Measurements from ENCODE around the gene FGF8.
"Not testable (repeated sequence)": the region's sequence is repeated elsewhere in the genome, so short reads cannot be mapped to it uniquely, and the experiment has no call there.

The FGF8 gene, protein sequence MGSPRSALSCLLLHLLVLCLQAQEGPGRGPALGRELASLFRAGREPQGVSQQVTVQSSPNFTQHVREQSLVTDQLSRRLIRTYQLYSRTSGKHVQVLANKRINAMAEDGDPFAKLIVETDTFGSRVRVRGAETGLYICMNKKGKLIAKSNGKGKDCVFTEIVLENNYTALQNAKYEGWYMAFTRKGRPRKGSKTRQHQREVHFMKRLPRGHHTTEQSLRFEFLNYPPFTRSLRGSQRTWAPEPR

DNA sequence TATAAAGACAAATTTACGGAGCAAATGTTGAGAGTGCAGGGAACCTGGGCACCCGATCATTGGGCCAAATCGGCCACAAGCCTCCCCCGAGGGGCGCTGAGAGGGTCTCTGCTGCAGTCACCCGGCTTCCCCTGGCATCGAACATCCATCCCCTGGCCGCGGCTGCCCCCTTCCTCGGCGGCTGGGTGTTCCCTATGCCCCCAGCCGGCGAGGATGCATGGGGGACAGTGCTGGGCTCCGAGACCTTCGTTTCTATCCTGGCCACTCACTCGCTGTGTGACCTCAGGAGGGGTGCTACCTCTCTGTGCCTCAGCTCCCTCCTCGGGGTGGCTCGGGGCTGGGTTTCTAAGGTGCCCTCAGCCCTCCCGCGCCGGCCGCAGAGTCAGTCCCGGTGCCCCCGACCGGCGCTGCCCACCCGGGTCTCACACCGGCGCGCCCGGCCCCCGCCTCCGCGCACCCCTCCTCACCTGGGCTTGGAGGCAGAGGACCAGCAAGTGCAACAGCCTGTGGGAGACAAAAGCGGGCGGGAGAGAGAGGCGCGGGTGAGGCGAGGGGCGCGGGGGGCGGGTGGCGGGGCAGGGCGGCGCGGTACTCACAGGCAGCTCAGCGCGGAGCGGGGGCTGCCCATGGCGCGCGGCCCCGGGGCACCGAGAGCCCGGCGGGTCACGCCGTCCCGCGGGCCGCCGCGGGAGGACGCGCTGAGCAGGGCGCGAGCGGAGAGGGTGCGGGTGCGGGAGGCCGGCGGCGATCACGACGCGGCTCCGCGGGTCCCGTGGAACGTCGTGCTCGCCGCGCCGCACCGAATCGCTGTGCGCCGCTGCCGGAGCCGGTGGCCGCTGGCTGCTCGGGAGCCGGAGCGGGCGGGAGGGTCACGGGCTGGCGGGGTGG, at the start of gene FGF8:
Gene FGF8, minus strand, starts transcription at position 842 of the 888 bp plus-strand sequence. Its CDS starts 214 bp downstream, at position 628.
- DNase-seq: no peak

DNA sequence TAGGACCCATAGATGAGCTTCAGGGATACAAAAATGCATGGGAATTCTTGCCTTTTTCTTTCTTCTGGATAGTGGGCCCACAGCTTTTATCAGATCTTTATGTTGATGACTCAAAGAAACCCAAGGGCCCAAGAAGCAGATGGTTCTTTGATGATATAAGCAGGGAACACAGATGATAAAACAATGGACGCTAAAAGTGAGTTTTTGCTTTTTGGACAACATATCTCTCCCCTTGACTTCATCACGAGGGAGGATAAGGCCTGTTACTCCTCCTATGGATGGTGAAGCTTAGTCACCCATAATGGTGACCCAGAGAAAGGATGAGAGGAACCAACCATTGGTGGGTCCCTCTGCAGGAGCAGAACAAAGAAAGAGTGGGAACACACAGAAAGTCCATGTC, 48.8 kb upstream of the FGF8 start:
- DNase-seq: no peak

DNA sequence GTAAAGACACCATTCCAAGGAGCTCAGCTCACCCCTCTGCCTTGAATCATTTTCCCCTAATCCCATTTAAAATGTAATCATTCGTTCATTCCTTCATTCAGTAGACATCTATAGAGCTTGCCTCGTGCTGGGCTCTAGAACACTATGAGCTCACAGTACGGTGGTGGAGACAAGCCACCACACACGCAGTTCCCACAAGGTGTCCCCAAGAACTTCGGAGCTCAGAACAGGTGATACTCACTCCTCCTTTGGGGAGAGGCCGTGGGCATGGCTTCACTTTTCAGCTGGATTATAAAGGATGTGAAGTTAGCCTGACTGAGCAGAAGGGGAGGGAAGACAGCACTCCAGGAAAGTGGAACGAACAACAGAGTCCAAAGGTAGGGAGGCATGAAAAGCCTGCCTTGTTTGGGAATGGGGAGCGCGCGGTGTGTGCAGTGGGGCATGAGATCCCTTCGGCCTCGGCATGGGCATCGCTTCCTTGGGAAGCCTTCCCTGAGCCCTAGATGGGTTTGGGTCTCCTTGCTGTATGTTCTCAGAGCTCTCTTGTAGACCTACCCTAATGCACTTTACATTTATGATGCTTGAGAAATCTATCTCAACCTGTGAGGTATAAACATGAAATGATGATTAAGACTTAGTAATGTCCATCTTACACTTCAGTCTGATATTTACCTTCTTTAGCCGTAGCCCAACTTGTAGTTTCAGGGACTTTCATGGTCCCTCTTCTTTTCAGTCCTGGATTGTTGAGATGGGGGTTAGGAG, 43.1 kb upstream of the FGF8 start:
- DNase-seq: peak; percentile 55

DNA sequence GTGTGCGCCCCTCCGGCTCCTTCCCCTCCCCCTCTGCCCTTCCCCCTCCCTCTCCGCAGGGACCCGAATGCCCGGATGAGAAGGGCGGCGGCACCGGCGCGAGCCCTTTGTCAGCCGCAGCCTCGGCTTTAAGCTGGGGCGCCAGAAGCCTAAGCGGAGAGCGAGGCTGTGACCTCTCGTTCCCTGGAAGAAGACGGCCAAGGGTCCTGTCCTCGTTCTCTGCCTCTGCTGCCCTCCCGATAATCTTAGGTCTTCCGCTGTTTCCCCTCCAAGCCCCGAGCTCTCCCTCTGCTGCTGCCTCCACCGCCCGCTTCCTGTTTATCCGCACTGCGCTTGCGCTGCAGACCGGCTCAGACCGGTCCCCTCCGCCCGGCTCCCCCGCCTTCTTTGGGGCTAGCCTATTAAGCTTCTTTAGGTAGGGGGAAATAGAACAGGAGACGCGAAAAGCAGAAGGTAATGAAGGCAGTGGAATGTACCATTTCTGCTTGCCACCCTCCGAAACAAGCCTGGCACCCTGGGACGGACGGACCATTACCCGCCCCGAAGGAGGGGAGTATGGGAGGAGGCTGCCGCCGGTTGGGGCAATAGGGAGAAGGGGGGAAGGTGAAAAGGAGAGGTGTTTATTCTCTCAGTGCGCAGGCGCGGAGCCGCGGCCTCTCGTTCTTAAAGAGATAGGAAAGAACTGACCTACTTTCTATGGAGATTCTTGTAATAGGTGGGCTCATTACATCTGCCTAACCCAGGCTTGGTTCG, 42.4 kb upstream of the FGF8 start, which contains the start of gene OGA:
Gene OGA, minus strand, starts transcription at position 326 of the 753 bp plus-strand sequence. CDS start 422 bp downstream, outside the sequence.
- peak; percentile 95 for DNase-seq

DNA sequence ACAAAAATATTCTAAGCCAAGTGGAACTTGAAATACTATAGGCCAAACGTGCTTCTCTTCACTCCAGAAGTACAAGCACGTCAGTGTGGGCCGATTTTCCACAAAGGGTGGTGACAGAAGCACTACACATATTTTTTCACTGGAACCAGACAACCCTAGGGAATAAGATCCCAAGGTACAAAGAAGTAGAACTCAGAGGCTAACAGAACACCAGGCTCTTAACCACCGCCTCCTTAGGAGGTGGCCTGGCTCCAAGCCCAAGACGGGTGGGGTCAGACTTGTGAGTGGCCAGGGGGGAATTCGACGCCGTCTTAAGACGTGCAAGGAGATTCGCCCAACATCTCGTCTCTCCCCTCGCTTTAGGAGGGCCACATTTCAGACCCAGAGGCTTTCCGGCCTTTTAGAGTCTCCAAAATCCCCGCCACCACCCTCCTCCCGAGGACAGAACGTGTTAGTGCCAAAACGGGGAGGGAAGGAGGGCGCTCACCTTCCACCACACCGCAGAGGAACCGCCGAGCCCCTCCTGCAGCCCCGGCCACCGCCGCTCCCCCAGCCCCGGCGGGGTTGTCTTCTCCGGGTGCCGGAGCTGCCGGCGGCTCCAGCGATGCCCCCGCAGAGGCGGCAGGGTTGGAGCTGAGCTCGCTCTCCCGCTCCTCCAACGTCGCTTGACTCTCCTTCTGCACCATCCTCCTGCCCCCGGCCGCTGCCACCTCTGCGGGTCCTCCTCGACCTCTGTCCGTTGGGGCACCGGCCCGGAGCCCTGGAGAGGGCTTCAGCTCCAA, 41.6 kb upstream of the FGF8 start:
- DNase-seq: peak; percentile 49

DNA sequence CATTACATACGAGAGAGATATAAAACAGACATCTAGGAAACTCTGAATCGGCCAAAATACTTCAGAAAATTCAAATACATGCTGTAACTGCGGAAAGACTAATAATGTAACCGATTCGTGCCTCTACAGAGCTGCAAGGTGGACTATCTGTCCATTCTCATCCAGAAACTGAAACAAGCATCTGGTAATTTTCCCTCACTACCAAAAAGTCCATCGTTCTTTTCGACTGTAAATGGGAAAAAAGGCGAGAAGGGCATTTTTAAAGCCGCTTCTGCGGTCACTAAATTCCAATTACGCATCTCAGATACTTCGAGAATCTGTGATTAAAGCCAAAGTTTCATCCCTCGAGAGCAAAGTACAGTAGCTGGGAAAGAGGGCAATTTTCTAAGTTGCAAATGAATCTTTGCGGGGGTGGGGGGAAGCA, 41.0 kb upstream of the FGF8 start:
- no peak for DNase-seq

DNA sequence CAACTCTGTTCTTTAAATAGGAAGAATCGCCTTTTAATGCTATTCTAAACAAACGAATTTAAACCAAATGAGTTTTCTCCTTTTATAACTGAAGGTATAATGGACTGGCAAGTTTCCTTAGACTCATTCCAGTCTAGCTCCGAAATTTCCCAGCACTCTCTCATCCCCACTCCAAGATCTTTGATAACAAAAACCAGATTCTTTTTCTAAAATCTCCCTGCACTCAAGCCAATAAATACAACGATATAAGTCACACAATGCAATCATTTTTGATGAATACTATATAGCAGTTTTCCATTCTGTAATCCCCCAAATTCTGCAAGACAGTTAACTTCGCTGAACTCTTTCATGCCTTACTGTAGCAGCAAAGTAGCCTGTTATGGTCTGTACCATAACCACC, 40.5 kb upstream of the FGF8 start:
- no peak for DNase-seq

DNA sequence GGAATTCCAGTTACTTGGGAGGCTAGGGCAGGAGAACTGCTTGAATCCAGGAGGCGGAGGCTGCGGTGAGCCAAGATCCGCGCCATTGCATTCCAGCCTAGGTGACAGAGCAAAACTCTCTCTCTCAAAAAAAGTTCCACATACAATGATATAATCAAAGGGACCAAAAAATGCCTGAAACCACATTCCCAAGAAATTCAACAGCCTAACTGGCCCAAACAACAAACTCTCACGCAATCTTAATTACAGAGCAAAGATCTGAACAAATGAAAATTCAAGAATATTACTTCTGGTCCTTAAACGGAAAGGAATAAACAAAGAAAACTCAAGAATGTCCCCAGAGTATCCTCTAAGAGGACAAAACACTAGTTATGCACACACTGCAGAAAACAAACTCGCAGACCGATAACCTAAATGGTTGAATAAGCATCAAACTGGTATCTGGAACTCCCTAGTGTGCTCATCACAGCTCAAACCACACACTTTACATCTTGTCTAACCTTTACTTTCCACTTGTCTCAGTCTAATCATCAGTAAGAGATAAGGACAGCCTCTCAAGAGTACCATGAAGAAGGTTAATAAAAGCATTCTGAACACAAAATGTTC, 38.7 kb upstream of the FGF8 start:
- DNase-seq: peak; percentile 12

DNA sequence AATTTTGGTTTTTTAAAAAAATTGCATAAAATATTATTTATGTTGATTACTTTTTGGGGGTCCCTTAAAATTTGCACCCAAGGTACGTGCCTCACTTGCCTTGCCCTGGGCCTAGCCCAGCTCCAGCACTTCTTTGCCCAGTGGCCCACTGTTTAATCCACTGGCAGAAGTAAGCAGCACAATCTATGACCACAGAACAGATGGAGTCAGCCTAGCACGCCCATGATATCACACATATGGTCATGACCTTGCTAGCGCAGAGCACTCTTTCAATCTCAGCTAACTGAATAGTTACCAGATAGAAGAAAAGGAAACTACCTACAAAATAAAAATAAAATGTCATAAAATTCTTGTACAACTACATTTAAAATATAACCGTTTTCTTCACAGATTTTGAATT, 36.7 kb upstream of the FGF8 start:
- DNase-seq: no peak

DNA sequence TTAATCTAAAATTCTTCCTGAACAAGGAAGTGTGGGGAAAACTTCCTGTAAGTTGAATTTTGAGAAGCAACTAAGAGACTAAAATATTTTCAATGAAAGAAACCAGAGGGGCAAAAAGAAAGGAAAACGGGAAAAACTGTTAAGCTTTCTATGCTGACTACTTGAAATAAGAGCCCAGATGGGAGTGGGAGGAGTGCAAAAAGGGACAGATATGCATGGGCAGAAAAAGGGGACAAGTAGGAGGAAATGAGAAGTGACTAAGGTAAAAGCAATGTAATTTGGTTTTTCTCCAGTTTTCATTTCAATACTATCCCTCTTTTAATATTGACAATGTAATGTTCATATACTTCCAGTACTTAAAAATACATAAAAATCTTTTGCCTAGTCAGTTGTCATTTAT, 31.2 kb upstream of the FGF8 start:
- no peak for DNase-seq

DNA sequence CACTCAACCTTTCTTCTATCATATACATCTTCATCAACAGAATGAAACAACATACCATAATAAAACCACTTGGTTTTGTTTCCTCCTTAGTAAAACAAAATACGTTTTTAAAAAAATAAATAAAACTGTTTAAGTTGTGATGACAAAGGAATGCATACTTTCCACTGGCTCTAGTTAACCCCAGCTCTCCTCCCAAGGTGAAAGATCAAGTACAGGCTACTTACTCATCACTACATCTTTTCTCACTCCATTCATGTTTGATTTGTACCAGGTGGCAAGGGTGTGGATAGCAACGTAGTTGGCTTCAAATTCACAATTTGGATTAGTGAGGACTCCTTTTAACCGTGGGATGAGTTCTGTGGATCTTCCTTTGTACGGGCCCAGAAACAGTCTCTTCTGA, 27.6 kb upstream of the FGF8 start:
- no peak for DNase-seq

DNA sequence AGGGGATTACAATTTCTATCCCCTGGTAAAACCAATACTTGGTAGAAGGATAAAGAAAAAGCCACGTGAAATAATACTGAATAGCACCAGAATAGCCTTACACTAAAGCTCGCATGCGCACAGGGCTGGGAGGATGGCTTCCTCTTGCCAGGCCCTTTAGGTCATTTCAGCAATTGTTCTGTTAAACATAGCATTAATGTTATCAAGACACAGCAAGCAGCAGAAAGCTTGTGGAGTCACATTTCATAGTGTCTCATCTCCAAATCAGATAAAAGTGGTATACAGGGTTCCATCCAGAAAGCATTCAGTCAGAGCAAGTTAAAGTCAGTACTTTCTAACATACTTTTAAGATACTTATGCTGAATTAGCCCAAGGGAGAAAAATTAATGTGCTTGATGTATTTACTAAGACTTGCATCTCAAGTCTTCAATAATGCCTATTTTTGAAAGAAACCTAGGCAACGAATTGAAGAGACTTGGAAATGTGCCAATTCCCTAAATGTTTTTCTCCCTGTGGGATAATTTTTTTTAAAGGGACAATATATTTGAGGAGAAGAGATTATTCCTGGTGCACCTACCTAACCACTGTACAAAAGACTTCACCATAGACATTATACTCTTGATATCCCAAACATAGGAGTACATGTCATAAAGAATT, 21.6 kb upstream of the FGF8 start:
- no peak for DNase-seq

DNA sequence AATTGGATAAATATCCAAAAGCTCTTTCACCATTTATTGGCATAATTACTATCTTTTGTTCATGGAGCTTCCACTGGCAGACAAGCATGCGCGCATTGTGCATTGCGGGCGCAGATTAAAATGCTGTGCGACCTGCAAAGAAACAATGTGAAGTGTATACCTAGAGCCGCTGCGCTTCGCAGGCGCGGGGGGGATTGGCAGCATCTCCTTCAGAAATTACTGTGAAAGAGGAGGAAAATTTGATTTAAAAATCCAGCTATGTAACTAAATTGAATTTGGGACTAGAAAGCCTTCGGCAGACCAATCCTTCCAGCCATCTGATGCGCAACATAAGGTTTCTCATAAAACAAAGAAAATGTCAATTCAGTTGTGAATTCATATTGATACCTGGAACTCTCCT, 17.6 kb upstream of the FGF8 start:
- no peak for DNase-seq

DNA sequence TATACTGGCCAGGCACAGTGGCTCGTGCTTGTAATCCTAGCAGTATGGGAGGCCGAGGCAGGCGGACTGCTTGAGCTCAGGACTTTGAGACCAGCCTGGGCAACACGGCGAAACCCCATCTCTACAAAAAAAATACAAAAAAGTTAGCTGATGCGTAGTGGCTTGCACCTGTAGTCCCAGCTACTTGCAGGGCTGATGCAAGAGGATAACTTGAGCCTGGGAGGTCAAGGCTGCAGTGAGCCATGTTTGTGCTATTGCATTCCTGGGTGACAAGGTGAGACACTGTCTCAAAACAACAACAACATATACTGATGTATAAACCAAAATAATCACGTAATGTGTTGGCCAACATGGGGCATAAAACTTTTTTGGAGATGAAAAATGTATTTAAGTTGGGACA, 13.8 kb upstream of the FGF8 start:
- DNase-seq: no peak

DNA sequence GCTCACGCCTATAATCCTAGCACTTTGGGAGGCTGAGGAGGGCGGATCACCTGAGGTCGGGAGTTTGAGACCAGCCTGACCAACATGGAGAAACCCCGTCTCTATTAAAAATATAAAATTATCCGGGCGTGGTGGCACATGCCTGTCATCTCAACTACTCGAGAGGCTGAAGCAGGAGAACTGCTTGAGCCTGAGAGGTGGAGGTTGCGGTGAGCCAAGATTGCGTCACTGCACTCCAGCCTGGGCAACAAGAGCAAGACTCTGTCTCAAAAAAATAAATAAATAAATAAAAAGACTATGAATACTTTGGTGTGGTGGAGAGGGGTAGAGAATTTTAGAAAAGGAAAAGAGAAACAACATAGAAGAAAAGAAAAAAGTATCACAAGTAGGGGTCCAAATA, 13.3 kb upstream of the FGF8 start:
- not testable (repeated sequence) for DNase-seq

DNA sequence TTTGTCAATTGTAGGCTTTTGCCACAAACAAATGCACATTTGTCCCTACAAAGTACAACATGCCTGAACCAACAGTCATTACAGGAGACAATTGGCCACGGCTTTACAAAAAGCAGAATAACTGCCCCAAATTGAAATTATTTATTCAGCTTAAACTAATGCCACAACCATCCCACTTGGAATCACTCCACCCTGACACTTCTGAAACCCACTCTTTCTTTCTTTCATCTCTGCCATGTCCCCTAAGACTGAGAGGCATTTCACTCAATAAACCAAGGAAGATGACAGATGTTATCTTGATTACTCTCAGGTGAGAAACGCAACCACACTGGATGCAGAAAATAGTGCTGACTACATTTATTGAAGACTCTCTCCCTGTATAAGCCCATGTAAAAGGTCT, 9.9 kb upstream of the FGF8 start:
- DNase-seq: no peak

DNA sequence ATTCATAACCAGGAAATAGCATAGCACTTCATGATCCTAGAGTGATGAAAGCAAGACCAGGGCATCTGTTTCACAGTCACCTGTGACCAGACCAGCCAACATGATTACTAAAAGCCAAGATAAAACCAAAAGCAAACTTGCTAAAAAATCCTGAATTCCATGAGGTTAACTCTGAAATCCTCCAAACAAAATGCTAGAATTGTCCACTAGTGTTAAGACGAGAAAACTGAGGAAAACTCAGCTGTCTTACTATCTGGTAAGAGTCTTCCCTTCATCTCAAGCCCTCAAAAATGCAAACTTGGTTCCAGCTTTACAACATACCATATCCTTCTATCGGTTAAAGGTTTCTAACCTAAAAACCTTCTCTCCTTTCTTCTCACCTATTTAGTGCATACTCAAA, 8.6 kb upstream of the FGF8 start:
- DNase-seq: no peak

DNA sequence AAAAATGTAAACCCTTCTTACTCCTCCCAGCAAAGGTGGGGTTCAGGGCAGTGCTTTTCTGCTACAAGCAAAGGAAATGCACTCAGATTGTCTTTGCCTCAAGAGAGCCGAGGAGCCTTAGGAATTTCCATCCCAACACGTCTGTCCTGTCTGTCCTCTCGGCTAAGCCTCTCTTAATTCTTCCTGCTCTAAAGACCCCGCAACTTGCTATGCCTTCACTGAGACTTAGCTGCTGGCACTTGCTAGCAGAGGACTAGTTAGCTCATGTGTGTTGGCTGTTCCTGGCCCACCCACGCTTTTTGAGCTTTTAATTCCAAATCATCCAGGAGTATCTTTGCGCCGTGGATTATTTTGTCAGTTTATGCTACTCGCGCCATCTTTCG, 7.8 kb upstream of the FGF8 start:
- DNase-seq: no peak

DNA sequence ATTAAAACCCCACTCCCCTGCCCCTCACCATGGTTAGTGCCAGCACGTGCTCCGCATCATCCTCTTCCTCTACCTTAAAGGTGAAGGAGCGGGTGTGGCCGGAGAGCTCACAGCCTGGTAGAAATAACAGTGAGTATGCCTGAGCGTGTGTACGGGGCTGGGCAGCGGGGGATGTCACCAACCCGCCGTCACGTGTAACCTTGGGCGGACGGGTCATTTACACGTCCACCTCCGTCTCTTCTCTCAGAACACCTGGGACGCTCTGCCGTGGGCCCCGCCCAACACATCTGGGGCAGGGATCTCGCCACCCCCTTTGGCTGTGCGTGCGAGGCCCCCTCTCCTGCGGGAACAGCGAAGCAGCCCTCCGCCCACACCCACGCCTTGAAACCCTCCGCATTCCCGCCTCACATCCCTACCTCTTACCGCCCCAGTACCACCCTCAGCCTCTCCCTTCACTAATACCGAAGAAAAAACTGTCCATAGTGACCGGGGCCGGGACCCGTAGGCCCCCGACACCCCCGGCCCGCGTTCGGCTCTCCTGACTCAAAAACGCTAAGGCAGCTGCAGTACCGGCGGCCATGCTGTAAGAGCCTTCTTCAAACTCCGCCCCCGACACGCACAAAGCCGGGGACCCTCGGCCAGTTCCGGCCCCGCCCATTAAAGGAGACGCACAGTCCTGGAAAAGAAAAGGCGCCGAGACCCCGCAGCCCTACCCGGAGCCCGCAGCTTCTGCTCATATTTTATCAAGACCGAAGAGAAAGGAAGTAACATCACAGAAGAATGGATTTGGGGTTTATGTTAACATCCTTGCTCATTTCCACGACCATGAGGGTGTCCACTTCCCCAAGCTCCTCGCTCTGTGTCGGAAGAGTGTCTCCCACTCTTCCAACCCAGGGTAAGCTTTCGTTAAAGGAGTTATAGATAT, 7.2 kb upstream of the FGF8 start, which contains the start of gene NPM3:
Gene NPM3, minus strand, starts transcription at position 636 of the 925 bp plus-strand sequence. Its CDS starts 56 bp downstream, at position 580.
- peak; percentile 47 for DNase-seq
